GM12872 (cell line): ENCODE measurements around the gene MDGA2.

Source experiments
- TF ChIP-seq, protein P1 (sequence below): IDR thresholded peaks from 3 replicates; pipeline ENCODE4 v1.5.1; 2011; ENCODE audit warnings: low read depth, mild to moderate bottlenecking, low read length, moderate library complexity; ENCODE audit not compliant: insufficient read depth

The MDGA2 gene

GRCh38 chr14:46940611-46941010 is 734.8 kb downstream of the MDGA2 start:
- TF ChIP-seq, protein P1, sequence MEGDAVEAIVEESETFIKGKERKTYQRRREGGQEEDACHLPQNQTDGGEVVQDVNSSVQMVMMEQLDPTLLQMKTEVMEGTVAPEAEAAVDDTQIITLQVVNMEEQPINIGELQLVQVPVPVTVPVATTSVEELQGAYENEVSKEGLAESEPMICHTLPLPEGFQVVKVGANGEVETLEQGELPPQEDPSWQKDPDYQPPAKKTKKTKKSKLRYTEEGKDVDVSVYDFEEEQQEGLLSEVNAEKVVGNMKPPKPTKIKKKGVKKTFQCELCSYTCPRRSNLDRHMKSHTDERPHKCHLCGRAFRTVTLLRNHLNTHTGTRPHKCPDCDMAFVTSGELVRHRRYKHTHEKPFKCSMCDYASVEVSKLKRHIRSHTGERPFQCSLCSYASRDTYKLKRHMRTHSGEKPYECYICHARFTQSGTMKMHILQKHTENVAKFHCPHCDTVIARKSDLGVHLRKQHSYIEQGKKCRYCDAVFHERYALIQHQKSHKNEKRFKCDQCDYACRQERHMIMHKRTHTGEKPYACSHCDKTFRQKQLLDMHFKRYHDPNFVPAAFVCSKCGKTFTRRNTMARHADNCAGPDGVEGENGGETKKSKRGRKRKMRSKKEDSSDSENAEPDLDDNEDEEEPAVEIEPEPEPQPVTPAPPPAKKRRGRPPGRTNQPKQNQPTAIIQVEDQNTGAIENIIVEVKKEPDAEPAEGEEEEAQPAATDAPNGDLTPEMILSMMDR: no peak

GRCh38 chr14:46920542-46920941 is 754.9 kb downstream of the MDGA2 start:
- TF ChIP-seq, protein P1: no peak

DNA sequence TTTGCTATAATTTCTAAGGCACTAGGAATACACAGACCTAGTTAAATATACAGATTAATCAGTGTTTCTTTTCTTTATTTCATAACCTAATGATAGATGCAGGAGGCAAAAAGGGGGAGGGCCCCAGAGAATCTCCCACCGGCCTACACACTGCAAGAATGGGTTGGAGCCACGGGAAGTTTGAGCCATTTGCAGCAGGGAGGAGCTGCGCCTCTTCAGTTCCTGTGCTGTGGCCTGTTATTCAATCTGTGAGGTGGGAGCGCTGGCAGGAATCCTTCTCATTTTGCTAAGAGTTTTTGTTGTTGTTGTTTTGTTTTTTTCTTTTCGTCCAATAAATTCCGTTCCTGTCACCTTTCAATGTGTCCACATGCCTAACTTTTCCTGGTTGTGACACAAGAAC is 772.6 kb downstream of the MDGA2 start:
- TF ChIP-seq, protein P1: no peak

DNA sequence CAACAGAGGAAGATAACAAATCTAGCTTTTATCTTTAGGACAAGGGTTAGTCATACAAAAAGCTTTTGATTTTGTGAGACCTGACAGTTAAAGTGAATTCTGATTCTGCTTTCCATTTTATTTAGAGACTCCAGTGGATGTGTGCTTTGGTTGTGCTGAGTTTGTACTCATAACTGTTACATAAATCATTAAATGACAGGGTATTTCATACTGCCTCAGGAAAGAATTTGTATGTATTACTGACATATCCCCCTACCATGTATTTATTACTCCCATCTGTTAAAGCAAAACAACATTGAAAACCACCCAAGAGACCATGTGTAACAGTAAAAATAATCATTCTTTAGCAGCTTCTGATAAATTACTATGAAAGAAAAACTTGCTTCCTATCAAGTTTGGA is 780.9 kb downstream of the MDGA2 start:
- TF ChIP-seq, protein P1: no peak

GRCh38 chr14:46887144-46887543 is 788.3 kb downstream of the MDGA2 start:
- TF ChIP-seq, protein P1: no peak

DNA sequence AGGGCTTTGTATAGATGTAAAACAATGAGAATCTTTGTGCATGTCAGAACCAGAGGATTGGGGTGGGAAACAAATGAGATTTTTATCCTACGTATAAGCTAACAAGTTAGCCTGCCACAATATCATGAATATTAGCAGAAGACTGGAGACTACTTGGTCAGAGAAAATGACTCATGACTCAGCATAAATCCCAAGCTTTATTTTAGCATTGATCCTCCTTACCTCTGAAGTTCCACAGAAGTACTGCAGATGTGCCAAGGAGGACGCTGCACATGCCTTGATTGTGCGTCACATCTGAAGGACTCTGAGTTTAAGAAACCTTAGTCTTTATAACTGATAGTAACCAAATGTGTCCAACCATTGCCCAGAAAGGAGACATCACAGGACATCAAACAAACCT is 789.8 kb downstream of the MDGA2 start:
- TF ChIP-seq, protein P1: no peak

DNA sequence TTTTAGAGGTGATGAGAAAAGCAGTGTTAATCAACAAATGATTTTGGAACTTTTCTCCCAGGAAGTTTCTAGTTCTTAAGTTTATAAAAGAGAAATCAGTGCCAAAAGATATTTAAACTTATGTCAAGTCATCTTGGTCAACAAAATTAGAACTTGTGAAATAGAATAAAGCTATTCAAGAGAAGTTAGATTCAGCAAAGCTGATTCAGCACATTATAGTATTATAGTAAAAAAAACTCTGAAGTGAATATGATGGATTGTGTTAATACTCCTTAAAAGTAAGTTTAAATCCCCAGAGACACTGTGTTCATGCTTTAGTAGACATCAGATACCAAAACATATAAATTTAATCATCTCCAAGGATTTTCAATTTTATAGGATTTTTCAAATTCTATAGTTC is 813.7 kb downstream of the MDGA2 start:
- TF ChIP-seq, protein P1: no peak

DNA sequence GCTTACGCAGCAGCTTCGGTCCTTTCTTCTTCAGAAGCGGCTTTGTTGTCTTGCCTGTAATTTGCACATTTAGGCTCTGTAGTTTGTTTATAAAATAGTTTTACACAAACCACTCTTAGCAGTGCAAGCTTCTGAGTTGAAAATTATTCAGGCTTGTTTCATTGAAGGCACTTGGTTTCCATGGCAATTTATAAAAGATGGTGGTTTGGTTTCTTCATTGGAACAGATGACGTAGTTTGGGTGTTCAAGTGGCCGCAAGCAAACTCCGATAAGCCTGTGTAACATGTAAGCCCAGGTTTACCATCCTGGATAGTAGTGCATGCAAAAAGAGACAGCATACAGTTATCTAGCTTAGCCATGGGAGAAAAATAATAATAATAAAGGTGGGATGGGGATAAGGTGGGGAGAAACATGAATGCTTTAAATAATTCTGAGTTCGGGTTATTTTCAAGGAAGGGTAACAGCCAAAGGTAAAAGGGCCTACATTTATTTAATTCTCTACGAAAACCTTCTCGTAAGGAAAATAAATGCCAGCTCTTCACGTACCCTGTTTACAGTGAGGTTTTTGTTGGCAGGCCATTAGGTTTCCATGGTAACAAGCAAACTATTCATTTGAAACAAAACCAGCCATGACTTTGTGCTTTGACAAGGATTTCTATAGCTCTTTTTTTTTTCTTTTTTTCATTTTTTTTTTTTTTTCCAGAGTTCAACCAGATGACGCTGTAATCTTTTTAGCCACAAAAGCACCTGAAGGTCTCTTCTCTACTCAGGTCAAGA is 834.3 kb downstream of the MDGA2 start:
- TF ChIP-seq, protein P1: no peak
